Hepatocyte (in vitro differentiated cells): ENCODE measurements around the gene ERC2. TPM values are rescaled to one million over a fixed set of nuclear protein-coding genes. Genes with fewer than 3 reads are reported as not detected.

Experiments used
- DNase-seq: peaks from one replicate; pipeline ENCODE4 v3.0.0-alpha.2; 2016; ENCODE audit warnings: low spot score
- H2AFZ ChIP-seq: fragments of 200-600 bp; sonication (generic); 2 replicates; pipeline ENCODE4 v1.6.0; 2016; ENCODE audit warnings: antibody characterized with exemption, mild to moderate bottlenecking
- H3K27ac ChIP-seq: fragments of 200-600 bp; sonication (generic); 2 replicates; pipeline ENCODE4 v1.5.1; 2016; ENCODE audit warnings: mild to moderate bottlenecking
- H3K27me3 ChIP-seq: fragments of 200-600 bp; sonication (generic); 2 replicates; pipeline ENCODE4 v1.6.1; 2016
- H3K36me3 ChIP-seq: fragments of 200-600 bp; sonication (generic); replicated peaks from 2 replicates; pipeline ENCODE4 v1.5.1; 2016; ENCODE audit warnings: low read depth; ENCODE audit not compliant: insufficient read depth
- H3K4me1 ChIP-seq: fragments of 200-600 bp; sonication (generic); 2 replicates; pipeline ENCODE4 v1.5.1; 2016; ENCODE audit warnings: mild to moderate bottlenecking, moderate library complexity; ENCODE audit not compliant: insufficient read depth
- H3K4me2 ChIP-seq: fragments of 200-600 bp; sonication (generic); 2 replicates; pipeline ENCODE4 v1.6.0; 2016
- H3K4me3 ChIP-seq: fragments of 200-600 bp; sonication (generic); 2 replicates; pipeline ENCODE4 v1.5.1; 2016; ENCODE audit warnings: mild to moderate bottlenecking
- H3K79me2 ChIP-seq: fragments of 200-600 bp; sonication (generic); 2 replicates; pipeline ENCODE4 v1.6.0; 2017; ENCODE audit warnings: mild to moderate bottlenecking
- H3K9me2 ChIP-seq: fragments of 200-600 bp; sonication (generic); replicated peaks from 2 replicates; pipeline ENCODE4 v1.6.0; 2017; ENCODE audit warnings: mild to moderate bottlenecking; ENCODE audit not compliant: insufficient read depth
- H3K9me3 ChIP-seq: fragments of 200-600 bp; sonication (generic); 2 replicates; pipeline ENCODE4 v1.5.1; 2016; ENCODE audit warnings: low read depth, mild to moderate bottlenecking
- H4K20me1 ChIP-seq: fragments of 200-600 bp; sonication (generic); 2 replicates; pipeline ENCODE4 v1.6.0; 2016; ENCODE audit warnings: mild to moderate bottlenecking; ENCODE audit not compliant: insufficient read depth, poor library complexity, severe bottlenecking
- EZH2 ChIP-seq: fragments of 200-600 bp; sonication (generic); IDR thresholded peaks from 2 replicates; pipeline ENCODE4 v1.6.1; 2016; ENCODE audit warnings: antibody characterized with exemption, mild to moderate bottlenecking, borderline replicate concordance
- EZH2phosphoT487 ChIP-seq: fragments of 200-600 bp; sonication (generic); IDR thresholded peaks from one replicate; pipeline ENCODE4 v1.6.1; 2018; ENCODE audit warnings: antibody characterized with exemption, mild to moderate bottlenecking, low read depth, moderate library complexity; ENCODE audit not compliant: unreplicated experiment, severe bottlenecking
- WGBS: methylation state at CpG from one replicate; pipeline ENCODE4 v1.1.6; 2016; ENCODE audit warnings: low lambda C conversion rate; ENCODE audit errors: missing lambda C conversion rate; 5-methylcytosine and 5-hydroxymethylcytosine counted together
- polyA plus RNA-seq: library from polyadenylated mRNA; unstranded; fragments of >200 nt; fragmentation: Nextera tagmentation; extraction: Ambion mirVana; gene quantifications from 2 replicates; pipeline ENCODE4 v1.2.1, GENCODE V29; 2016
- total RNA-seq: library from RNA; depleted of rRNA; stranded (reverse); fragments of >200 nt; gene quantifications from 2 replicates; pipeline ENCODE4 v1.2.3, GENCODE V29; 2014
- TF ChIP-seq, protein P1 (sequence below): fragments of 200-600 bp; sonication (generic); IDR thresholded peaks from 2 replicates; pipeline ENCODE4 v1.5.1; 2016; ENCODE audit warnings: antibody characterized with exemption, mild to moderate bottlenecking; ENCODE audit not compliant: poor library complexity

The ERC2 gene
- total and polyA plus RNA-seq, 2 experiments from 2014 or later, result 1.2 to 5.3 TPM

DNA sequence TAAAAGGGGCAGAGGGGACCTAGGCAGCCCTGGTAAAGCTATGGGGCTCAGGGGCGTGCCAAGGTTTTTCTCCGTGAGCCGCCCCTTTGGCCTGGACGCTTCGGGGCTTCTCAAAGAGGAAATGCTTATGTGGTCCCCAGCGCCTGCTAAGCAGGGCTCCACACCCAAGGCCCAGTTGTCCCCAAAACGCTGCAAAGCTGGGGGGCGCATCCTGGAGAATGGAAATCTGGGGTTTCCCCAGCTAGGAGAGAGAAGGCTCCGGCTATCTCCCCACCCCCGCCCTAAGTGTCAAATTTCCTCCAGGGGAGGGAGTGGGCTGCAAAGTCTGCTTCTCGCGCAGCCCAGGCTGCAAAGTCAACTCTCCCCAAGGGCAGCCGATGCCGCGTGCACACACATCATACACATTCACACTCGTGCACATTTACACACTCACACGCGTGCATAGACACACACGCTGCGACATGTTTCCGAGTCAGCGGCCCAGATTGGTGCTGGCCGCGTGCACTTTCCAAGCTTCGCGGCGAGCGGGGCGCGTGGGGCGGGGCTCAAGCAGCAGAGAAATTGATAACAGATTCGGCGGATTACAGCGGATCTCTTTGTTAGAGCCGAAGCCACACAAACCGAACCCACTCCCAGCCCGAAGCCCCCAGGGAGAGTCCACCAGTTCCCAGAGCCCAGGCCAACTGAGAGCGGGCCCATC lies 985.6 kb downstream of the ERC2 start:
- Histone ChIP-seq H4K20me1 (no peaks in the 10 kb centered on the region), H3K36me3 (no peaks in the 10 kb centered on the region), H3K4me1 (no peaks in the 10 kb centered on the region), H3K4me3 (peak overlapping the region; percentile 28), H3K27ac (peak overlapping the region; percentile 98), H3K9me3 (no peaks in the 10 kb centered on the region), H3K4me2 (peak overlapping the region; percentile 85), H3K9me2 (no peaks in the 10 kb centered on the region), H3K27me3 (no peaks in the 10 kb centered on the region), H2AFZ (no peak overlapping the region), H3K79me2 (peaks cover 91% of the 10 kb centered on the region)
- TF ChIP-seq, protein P1, sequence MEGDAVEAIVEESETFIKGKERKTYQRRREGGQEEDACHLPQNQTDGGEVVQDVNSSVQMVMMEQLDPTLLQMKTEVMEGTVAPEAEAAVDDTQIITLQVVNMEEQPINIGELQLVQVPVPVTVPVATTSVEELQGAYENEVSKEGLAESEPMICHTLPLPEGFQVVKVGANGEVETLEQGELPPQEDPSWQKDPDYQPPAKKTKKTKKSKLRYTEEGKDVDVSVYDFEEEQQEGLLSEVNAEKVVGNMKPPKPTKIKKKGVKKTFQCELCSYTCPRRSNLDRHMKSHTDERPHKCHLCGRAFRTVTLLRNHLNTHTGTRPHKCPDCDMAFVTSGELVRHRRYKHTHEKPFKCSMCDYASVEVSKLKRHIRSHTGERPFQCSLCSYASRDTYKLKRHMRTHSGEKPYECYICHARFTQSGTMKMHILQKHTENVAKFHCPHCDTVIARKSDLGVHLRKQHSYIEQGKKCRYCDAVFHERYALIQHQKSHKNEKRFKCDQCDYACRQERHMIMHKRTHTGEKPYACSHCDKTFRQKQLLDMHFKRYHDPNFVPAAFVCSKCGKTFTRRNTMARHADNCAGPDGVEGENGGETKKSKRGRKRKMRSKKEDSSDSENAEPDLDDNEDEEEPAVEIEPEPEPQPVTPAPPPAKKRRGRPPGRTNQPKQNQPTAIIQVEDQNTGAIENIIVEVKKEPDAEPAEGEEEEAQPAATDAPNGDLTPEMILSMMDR, result no peak
- TF ChIP-seq EZH2phosphoT487, result no peak
- TF ChIP-seq EZH2, result no peak
- peak; percentile 57 for DNase-seq
- 14% methylated on average over 38 of the region's 38 CpGs for WGBS

DNA sequence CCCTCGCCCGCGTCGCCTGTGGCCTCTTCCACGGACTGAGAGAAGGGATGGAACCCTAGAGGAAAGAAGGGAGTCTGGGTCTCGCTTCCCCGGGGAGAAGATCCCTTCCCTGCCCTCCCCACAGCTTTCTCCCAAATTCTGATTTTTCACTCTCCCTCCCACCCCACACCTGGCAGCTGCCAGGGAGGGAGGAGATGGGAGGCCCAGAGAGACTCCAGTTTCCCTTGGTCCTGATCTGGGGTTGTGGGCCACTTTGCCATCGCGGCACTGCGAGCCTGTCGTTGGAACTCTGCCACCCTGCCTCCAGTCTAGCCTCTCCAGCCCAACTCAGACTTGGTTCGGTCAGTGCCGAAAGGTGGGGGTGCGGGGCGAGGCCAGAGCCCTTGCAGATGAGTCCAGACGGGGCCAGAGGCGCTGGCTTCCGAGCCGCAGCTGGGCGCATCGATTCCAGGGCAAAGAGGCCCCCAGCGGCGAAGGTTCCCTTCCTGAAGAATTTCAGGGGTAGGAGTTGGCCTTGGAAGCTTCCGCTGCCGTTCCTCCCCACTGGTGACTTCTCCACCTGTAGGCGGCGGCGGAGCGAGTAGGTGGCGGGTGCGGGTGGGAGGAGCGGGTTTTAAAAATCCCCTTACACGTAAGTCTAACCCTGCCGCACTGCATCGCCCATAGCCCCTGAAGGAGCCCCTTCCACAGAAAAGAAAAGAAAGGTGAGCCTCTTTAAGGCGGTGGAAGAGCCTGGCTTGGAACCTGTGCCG lies 986.3 kb downstream of the ERC2 start:
- peaks cover 91% of the 10 kb centered on the region for H3K79me2 ChIP-seq
- no peaks in the 10 kb centered on the region for H3K9me3 ChIP-seq
- no peaks in the 10 kb centered on the region for H3K9me2 ChIP-seq
- WGBS, result 14% methylated on average over 32 of the region's 37 CpGs
- no peaks in the 10 kb centered on the region for H4K20me1 ChIP-seq
- no peaks in the 10 kb centered on the region for H3K36me3 ChIP-seq
- no peak for TF ChIP-seq EZH2phosphoT487
- TF ChIP-seq, protein P1, result peak; percentile 21
- TF ChIP-seq EZH2, result no peak
- no peaks in the 10 kb centered on the region for H3K27me3 ChIP-seq
- peak overlapping the region; percentile 85 for H3K4me2 ChIP-seq
- peak overlapping the region; percentile 14 for H3K4me3 ChIP-seq
- peak overlapping the region; percentile 98 for H3K27ac ChIP-seq
- peak; percentile 57 for DNase-seq
- no peak overlapping the region for H2AFZ ChIP-seq
- no peaks in the 10 kb centered on the region for H3K4me1 ChIP-seq

GRCh38 chr3:55480911-55481743 lies 987.1 kb downstream of the ERC2 start:
- no peaks in the 10 kb centered on the region for H3K4me1 ChIP-seq
- 6% methylated on average over 33 of the region's 42 CpGs for WGBS
- TF ChIP-seq, protein P1, result no peak
- TF ChIP-seq EZH2 (no peak), EZH2phosphoT487 (no peak)

More at GRCh38 chr3:55480911-55481743, 987.1 kb downstream of the ERC2 start:
- H3K36me3 ChIP-seq, result no peaks in the 10 kb centered on the region
- H3K9me3 ChIP-seq, result no peaks in the 10 kb centered on the region
- peaks cover 1% of the 10 kb centered on the region for H4K20me1 ChIP-seq
- DNase-seq, result peak; percentile 69
- peaks cover 91% of the 10 kb centered on the region for H3K79me2 ChIP-seq
- peak overlapping the region; percentile 85 for H3K4me2 ChIP-seq
- H3K27me3 ChIP-seq, result no peaks in the 10 kb centered on the region
- H2AFZ ChIP-seq, result no peak overlapping the region
- peak overlapping the region; percentile 98 for H3K27ac ChIP-seq
- no peaks in the 10 kb centered on the region for H3K9me2 ChIP-seq
- H3K4me3 ChIP-seq, result peak overlapping the region; percentile 14
